Smooth muscle cell (in vitro differentiated cells): ENCODE results near the gene JMY. TPM values are rescaled to one million over a fixed set of nuclear protein-coding genes. Genes with fewer than 3 reads are reported as not detected.

Experiments used
- DNase-seq: peaks from one replicate; lab custom pipeline; 2025; ENCODE audit not compliant: unreplicated experiment; lab: John Stamatoyannopoulos, UW
- H2AFZ ChIP-seq: fragments of 200-600 bp; sonication (generic); 2 replicates; pipeline ENCODE4 v1.6.0; 2016; ENCODE audit warnings: antibody characterized with exemption, low read depth, mild to moderate bottlenecking
- H3F3A ChIP-seq: fragments of 200-600 bp; sonication (generic); 2 replicates; pipeline ENCODE4 v1.6.0; 2017; ENCODE audit warnings: antibody characterized with exemption, low read depth
- H3K27ac ChIP-seq: fragments of 200-600 bp; sonication (generic); 2 replicates; pipeline ENCODE4 v1.5.1; 2016; ENCODE audit warnings: low read depth, mild to moderate bottlenecking
- H3K27me3 ChIP-seq: fragments of 200-600 bp; sonication (generic); 2 replicates; pipeline ENCODE4 v1.6.1; 2016; ENCODE audit warnings: low read depth, mild to moderate bottlenecking
- H3K36me3 ChIP-seq: fragments of 200-600 bp; sonication (generic); 2 replicates; pipeline ENCODE4 v1.5.1; 2016; ENCODE audit warnings: low read depth
- H3K4me1 ChIP-seq: fragments of 200-600 bp; sonication (generic); 2 replicates; pipeline ENCODE4 v1.5.1; 2016; ENCODE audit warnings: low read depth
- H3K4me2 ChIP-seq: fragments of 200-600 bp; sonication (generic); 2 replicates; pipeline ENCODE4 v1.6.0; 2016; ENCODE audit warnings: mild to moderate bottlenecking
- H3K4me3 ChIP-seq: fragments of 200-600 bp; sonication (generic); 2 replicates; pipeline ENCODE4 v1.5.1; 2016; ENCODE audit warnings: mild to moderate bottlenecking
- H3K79me2 ChIP-seq: fragments of 200-600 bp; sonication (generic); 2 replicates; pipeline ENCODE4 v1.6.0; 2016; ENCODE audit warnings: low read depth, mild to moderate bottlenecking
- H3K9ac ChIP-seq: fragments of 200-600 bp; sonication (generic); 2 replicates; pipeline ENCODE4 v1.6.0; 2016; ENCODE audit warnings: low read depth
- H3K9me3 ChIP-seq: fragments of 200-600 bp; sonication (generic); replicated peaks from 2 replicates; pipeline ENCODE4 v1.5.1; 2016; ENCODE audit warnings: low read depth
- H4K20me1 ChIP-seq: fragments of 200-600 bp; sonication (generic); 2 replicates; pipeline ENCODE4 v1.6.0; 2016; ENCODE audit warnings: low read depth
- CTCF ChIP-seq: fragments of 200-600 bp; sonication (generic); IDR thresholded peaks from 2 replicates; pipeline ENCODE4 v1.5.1; 2017; ENCODE audit warnings: borderline replicate concordance, mild to moderate bottlenecking, antibody characterized with exemption; ENCODE audit not compliant: insufficient read depth, poor library complexity, severe bottlenecking
- WGBS: methylation state at CpG from one replicate; pipeline ENCODE4 v1.1.7; 2016; ENCODE audit warnings: low lambda C conversion rate; 5-methylcytosine and 5-hydroxymethylcytosine counted together
- polyA plus RNA-seq: library from polyadenylated mRNA; unstranded; fragments of >200 nt; fragmentation: Nextera tagmentation; extraction: Ambion mirVana; gene quantifications from 2 replicates; pipeline ENCODE4 v1.2.1, GENCODE V29; 2016
- total RNA-seq: library from RNA; depleted of rRNA; stranded (reverse); fragments of >200 nt; gene quantifications from 2 replicates; pipeline ENCODE4 v1.2.3, GENCODE V29; 2014

JMY gene
- total and polyA plus RNA-seq, 2 experiments from 2014 or later = 0.55 to 5.0 TPM

DNA sequence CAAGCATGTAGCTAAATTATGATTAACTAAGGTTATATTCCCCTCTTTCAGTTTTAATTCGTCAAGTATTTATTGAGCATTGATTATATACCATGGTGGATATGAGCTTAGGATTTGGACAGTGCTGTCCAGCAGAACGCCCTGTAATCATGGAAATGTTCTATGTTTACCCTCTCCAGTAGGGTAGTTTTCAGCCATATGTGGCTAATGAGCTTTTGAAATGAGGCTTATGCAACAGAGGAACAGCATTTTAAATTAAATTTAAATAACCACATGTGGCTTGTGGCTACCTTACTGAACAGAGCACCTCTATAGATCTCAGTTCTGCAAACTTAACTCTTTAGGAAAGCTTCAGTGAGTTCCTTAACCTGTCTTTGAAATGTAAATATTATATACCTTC is 59.1 kb downstream of the JMY start:
- Histone ChIP-seq H4K20me1 (no peaks in the 10 kb centered on the region), H3K4me2 (no peak overlapping the region), H3K79me2 (no peaks in the 10 kb centered on the region), H3K4me3 (no peak overlapping the region), H3K4me1 (peaks cover 7% of the 10 kb centered on the region), H3F3A (no peaks in the 10 kb centered on the region), H2AFZ (no peak overlapping the region), H3K36me3 (no peaks in the 10 kb centered on the region), H3K9ac (no peak overlapping the region), H3K27me3 (no peaks in the 10 kb centered on the region), H3K27ac (no peak overlapping the region), H3K9me3 (no peaks in the 10 kb centered on the region)
- no peak for DNase-seq
- no peak for TF ChIP-seq CTCF
- WGBS = 96% methylated on average over 2 of the region's 2 CpGs

DNA sequence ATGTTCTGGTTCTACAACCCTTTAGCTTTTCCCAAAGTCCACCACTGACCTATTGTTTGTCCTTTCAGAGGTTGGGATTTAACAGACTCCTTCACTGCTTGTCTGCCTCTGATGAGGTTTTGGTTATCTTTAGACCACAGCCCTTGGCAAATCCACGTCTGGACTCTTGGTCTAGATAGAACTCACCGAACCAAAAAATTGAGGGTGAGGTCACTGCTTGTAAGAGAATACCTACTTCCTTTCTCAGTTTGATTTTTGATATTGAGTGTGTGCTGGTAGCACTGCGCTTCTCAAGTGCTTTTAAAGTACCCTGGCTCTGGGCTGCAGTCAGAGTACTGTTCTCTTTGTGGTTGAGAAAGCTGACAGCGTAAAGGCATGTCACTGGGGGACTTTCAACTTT is 61.7 kb downstream of the JMY start:
- no peak for TF ChIP-seq CTCF
- no peaks in the 10 kb centered on the region for H3K36me3 ChIP-seq
- no peaks in the 10 kb centered on the region for H3F3A ChIP-seq
- no peak overlapping the region for H2AFZ ChIP-seq
- H3K9me3 ChIP-seq = no peaks in the 10 kb centered on the region
- H3K79me2 ChIP-seq = no peaks in the 10 kb centered on the region
- 52% methylated on average over 4 of the region's 4 CpGs for WGBS
- H3K4me1 ChIP-seq = peaks cover 7% of the 10 kb centered on the region
- no peak overlapping the region for H3K9ac ChIP-seq
- no peak for DNase-seq
- H3K4me3 ChIP-seq = no peak overlapping the region
- H3K4me2 ChIP-seq = peak overlapping the region; percentile 15
- no peaks in the 10 kb centered on the region for H4K20me1 ChIP-seq
- H3K27me3 ChIP-seq = no peaks in the 10 kb centered on the region
- H3K27ac ChIP-seq = peak overlapping the region; percentile 44

GRCh38 chr5:79301046-79301712 is 65.2 kb downstream of the JMY start:
- no peak for TF ChIP-seq CTCF
- DNase-seq = no peak
- H4K20me1 ChIP-seq = no peaks in the 10 kb centered on the region
- peaks cover 7% of the 10 kb centered on the region for H3K4me1 ChIP-seq
- H3K79me2 ChIP-seq = no peaks in the 10 kb centered on the region
- no peak overlapping the region for H3K4me3 ChIP-seq
- no peak overlapping the region for H2AFZ ChIP-seq
- H3K4me2 ChIP-seq = no peak overlapping the region
- H3K9ac ChIP-seq = no peak overlapping the region
- WGBS = 88% methylated on average over 4 of the region's 4 CpGs
- H3K36me3 ChIP-seq = no peaks in the 10 kb centered on the region
- no peak overlapping the region for H3K27ac ChIP-seq
- no peaks in the 10 kb centered on the region for H3F3A ChIP-seq
- H3K9me3 ChIP-seq = no peaks in the 10 kb centered on the region
- H3K27me3 ChIP-seq = no peaks in the 10 kb centered on the region

GRCh38 chr5:79302454-79302853 is 66.5 kb downstream of the JMY start:
- H3K27me3 ChIP-seq = no peaks in the 10 kb centered on the region
- no peaks in the 10 kb centered on the region for H4K20me1 ChIP-seq
- no peaks in the 10 kb centered on the region for H3K36me3 ChIP-seq
- peaks cover 4% of the 10 kb centered on the region for H3K4me1 ChIP-seq
- no peak overlapping the region for H3K4me2 ChIP-seq
- no peak overlapping the region for H3K27ac ChIP-seq
- no peaks in the 10 kb centered on the region for H3F3A ChIP-seq
- TF ChIP-seq CTCF = no peak
- no peak overlapping the region for H3K9ac ChIP-seq
- no peak overlapping the region for H2AFZ ChIP-seq
- no peak for DNase-seq
- no peaks in the 10 kb centered on the region for H3K79me2 ChIP-seq
- H3K9me3 ChIP-seq = no peaks in the 10 kb centered on the region
- no peak overlapping the region for H3K4me3 ChIP-seq
- WGBS = 100% methylated on average over 1 of the region's 1 CpG
